Measurements from ENCODE around the gene ADAP1. TPM values are rescaled to one million over a fixed set of nuclear protein-coding genes. Genes with fewer than 3 reads are reported as not detected.

ADAP1 gene
- total and polyA plus RNA-seq, 2 of the 8 experiments (the other 6 are each of a cell fraction or from before 2014, with no cell fraction given) = 5.8 to 6.1 TPM

- no peak for TF ChIP-seq CHD7 (IDR thresholded peaks at IDR 0.05; ENCODE audit: insufficient replicate concordance, low read length)
- no peak for TF ChIP-seq RNF2 (IDR thresholded peaks at IDR 0.05; ENCODE audit: borderline replicate concordance, low read depth, low read length, missing control alignments, poor library complexity, severe bottlenecking)
- TF ChIP-seq YY1 (IDR thresholded peaks at IDR 0.05; ENCODE audit: low read depth, low read length) = no peak
- no peak for TF ChIP-seq ATF2 (IDR thresholded peaks at IDR 0.05; ENCODE audit: low read length)
- no peak for TF ChIP-seq E2F6 (IDR thresholded peaks at IDR 0.05)
- no peak for TF ChIP-seq SIX5 (IDR thresholded peaks at IDR 0.05; ENCODE audit: low read depth, low read length)
Observed at GRCh38 chr7:946256-946996, 8.1 kb downstream of the ADAP1 start (continued).
